K562 (cell line): ENCODE results near the gene OCA2. TPM values are rescaled to one million over a fixed set of nuclear protein-coding genes. Genes with fewer than 3 reads are reported as not detected.

ENCODE experiments used
- ATAC-seq: fragments of 200-7000 bp; cut with Tn5 transposase; 3 replicates; pipeline ENCODE4 v1.9.1; 2020; ENCODE audit warnings: moderate library complexity
- BruUV-seq: library from RNA; stranded (reverse); fragments of 400-500 nt; replicated peaks from 2 replicates; lab custom pipeline; 2021; lab: Mats Ljungman, UMichigan
- CTCF ChIA-PET: fragments of 300-600 bp; formaldehyde crosslinking; extraction: SDS; loops from one replicate; lab custom pipeline; 2021; ENCODE audit warnings: low intra/inter-chr PET ratio; lab: Yijun Ruan, JAX
- POLR2A ChIA-PET: fragments of 300-600, 350-650 bp; sonication (Branson Sonifier 250); formaldehyde crosslinking; extraction: SDS; loops from one replicate; lab custom pipeline; 2021; ENCODE audit warnings: antibody characterized with exemption, inconsistent platforms; lab: Yijun Ruan, JAX
- DNase-seq, 4 experiments: peaks; one replicate each; pipeline versions ENCODE4 v3.0.0 to v3.0.0-alpha.2; 2011 to 2018; ENCODE audit warnings: low spot score in 3 of 4, mixed read lengths in 3 of 4; ENCODE audit errors: extremely low read depth in 1 of 4
- FAIRE-seq: peaks from 2 replicates; lab custom pipeline; 2011; peaks lifted over from hg19 to GRCh38; lab: Jason Lieb, UNC
- H2AFZ ChIP-seq: 2 replicates; pipeline ENCODE4 v1.6.0; 2011; ENCODE audit warnings: low read depth, low read length, control low read depth, inconsistent platforms
- H3K27ac ChIP-seq: fragments of 200-600 bp; 3 replicates; pipeline ENCODE4 v1.8.0; 2011; ENCODE audit warnings: low read depth, mild to moderate bottlenecking, control low read depth, inconsistent platforms, low read length, moderate library complexity, mixed read lengths; ENCODE audit errors: extremely low read depth
- H3K27me3 ChIP-seq, 2 experiments: fragments of 300-600 bp in 1 of 2; 2 replicates in 1 of 2; 3 replicates in 1 of 2; pipeline versions ENCODE4 v1.6.0 to v1.8.0; 2011; ENCODE audit warnings: inconsistent platforms in 2 of 2, low read length in 2 of 2, mild to moderate bottlenecking in 1 of 2, mixed read lengths in 1 of 2, moderate library complexity in 1 of 2; ENCODE audit not compliant: control insufficient read depth in 2 of 2, insufficient read depth in 2 of 2
- H3K36me3 ChIP-seq: fragments of 300-600 bp; 3 replicates; pipeline ENCODE4 v1.8.0; 2011; ENCODE audit warnings: mild to moderate bottlenecking, low read length, inconsistent platforms; ENCODE audit not compliant: control insufficient read depth, insufficient read depth
- H3K4me1 ChIP-seq, 2 experiments: fragments of 200-600 bp in 1 of 2; replicated peaks in 1 of 2; 2 replicates in 1 of 2; 3 replicates in 1 of 2; pipeline versions ENCODE4 v1.5.1 to v1.8.0; 2011; ENCODE audit warnings: inconsistent platforms in 2 of 2, low read length in 2 of 2, mild to moderate bottlenecking in 1 of 2, mixed read lengths in 1 of 2, moderate library complexity in 1 of 2; ENCODE audit not compliant: control insufficient read depth in 2 of 2, insufficient read depth in 2 of 2
- H3K4me2 ChIP-seq: 2 replicates; pipeline ENCODE4 v1.6.1; 2011; ENCODE audit warnings: low read length, control low read depth, inconsistent platforms, mixed read lengths; ENCODE audit not compliant: insufficient read depth
- H3K4me3 ChIP-seq: fragments of 200-600 bp; sonication (generic), shearing (Covaris generic); 2 replicates; pipeline ENCODE4 v1.5.1; 2016; ENCODE audit warnings: control low read depth, inconsistent platforms
- H3K79me2 ChIP-seq: fragments of 200-600 bp; 3 replicates; pipeline ENCODE4 v1.8.0; 2011; ENCODE audit warnings: low read length, inconsistent platforms; ENCODE audit not compliant: control insufficient read depth, insufficient read depth
- H3K9ac ChIP-seq, 2 experiments: 2 replicates each; pipeline versions ENCODE4 v1.6.0 to v1.6.1; 2011; ENCODE audit warnings: low read depth in 2 of 2, low read length in 2 of 2, control low read depth in 1 of 2, inconsistent platforms in 1 of 2, mild to moderate bottlenecking in 1 of 2, mixed read lengths in 1 of 2; ENCODE audit not compliant: insufficient read depth in 1 of 2
- H3K9me1 ChIP-seq: one replicate; pipeline ENCODE4 v1.6.0; 2011; ENCODE audit warnings: inconsistent platforms, mild to moderate bottlenecking, low read length, moderate library complexity; ENCODE audit not compliant: control insufficient read depth, insufficient read depth
- H3K9me3 ChIP-seq: replicated peaks from 2 replicates; pipeline ENCODE4 v1.5.1; 2011; ENCODE audit warnings: low read depth, low read length, inconsistent platforms; ENCODE audit not compliant: control insufficient read depth, insufficient read depth
- H4K20me1 ChIP-seq: replicated peaks from 2 replicates; pipeline ENCODE4 v1.6.1; 2011; ENCODE audit warnings: low read length, inconsistent platforms, mixed read lengths; ENCODE audit not compliant: control insufficient read depth, insufficient read depth
- NFYB ChIP-seq: IDR thresholded peaks from 2 replicates; pipeline ENCODE4 v1.6.1; 2011; ENCODE audit warnings: mild to moderate bottlenecking, moderate library complexity; ENCODE audit not compliant: insufficient read length; ENCODE audit errors: extremely low read depth
- RFX1 ChIP-seq: fragments of 450-650 bp; IDR thresholded peaks from 2 replicates; pipeline ENCODE4 v1.6.1; 2016; ENCODE audit warnings: mild to moderate bottlenecking, moderate library complexity
- TBL1XR1 ChIP-seq, 2 experiments: IDR thresholded peaks; 2 replicates each; pipeline ENCODE4 v1.6.1; 2012; ENCODE audit warnings: improper control_type of control experiment in 2 of 2, low read length in 2 of 2, mild to moderate bottlenecking in 1 of 2
- WGBS: fragments of 100-300 bp; shearing (Covaris generic); methylation state at CpG from one replicate; pipeline ENCODE4 v1.1.6; 2016; ENCODE audit warnings: low coverage, mixed read lengths; ENCODE audit not compliant: insufficient coverage; ENCODE audit errors: missing lambda C conversion rate; 5-methylcytosine and 5-hydroxymethylcytosine counted together
- in situ Hi-C: fragments of 300-500 bp; cut with MboI; formaldehyde crosslinking; loops from 4 replicates; pipeline ENCODE4 v1.15.0; 2018; ENCODE audit warnings: inconsistent platforms, mixed read lengths
- intact Hi-C: fragments of 100-400 bp; cut with micrococcal nuclease; formaldehyde crosslinking; loops from 2 replicates; pipeline ENCODE4 v1.14.2; 2022
- polyA plus RNA-seq, 8 experiments: library from polyadenylated mRNA; depleted of rRNA in 4 of 8; stranded (reverse) in 5 of 8; unstranded in 3 of 8; fragments of >200 nt; fragmentation: Nextera tagmentation in 2 of 8; fragmentation: Illumina TruSeq in 1 of 8; extraction: Ambion mirVana in 2 of 8; extraction: Trizol in 1 of 8; gene quantifications; 2 replicates each; pipeline versions ENCODE4 v1.2.1 to v1.2.3, GENCODE V29; 2011 to 2014; ENCODE audit warnings: inconsistent platforms in 1 of 8, missing spikeins in 1 of 8
- total RNA-seq, 7 experiments: library from RNA; depleted of rRNA in 6 of 7; stranded (reverse); fragments of >200 nt in 6 of 7; fragmentation: Illumina TruSeq in 2 of 7; extraction: Trizol in 2 of 7; gene quantifications; 2 replicates each; pipeline versions ENCODE4 v1.2.1 to v1.2.3, GENCODE V29; 2011 to 2021; ENCODE audit warnings: low replicate concordance in 1 of 7

Gene OCA2
- total and polyA plus RNA-seq, 9 of the 15 experiments (the other 6 are each of a cell fraction or from before 2014, with no cell fraction given), result 0.07 to 0.59 (median 0.17) TPM; not detected in 1

DNA sequence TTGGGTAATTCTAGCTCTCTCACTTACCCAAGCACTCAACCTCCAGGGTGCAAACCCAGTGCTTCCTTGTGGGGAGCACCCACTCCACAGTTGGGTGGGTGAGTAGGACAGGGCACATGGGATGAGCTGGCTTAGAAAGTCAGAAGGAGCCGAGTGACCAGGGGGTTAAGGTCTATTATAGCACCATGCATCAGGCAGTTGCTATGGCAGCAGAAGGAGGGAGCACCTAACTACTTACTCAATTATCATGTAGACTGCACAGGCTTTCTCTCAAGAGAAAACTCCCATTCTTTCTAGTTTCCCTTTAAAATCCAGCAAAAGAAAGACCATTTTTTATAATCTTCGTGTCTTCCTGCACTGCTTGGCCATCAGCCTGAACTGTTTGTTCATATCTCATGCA lies 163.0 kb downstream of the OCA2 start:
- ChIA-PET POLR2A (no interaction called here), CTCF (no interaction called here)
- Histone ChIP-seq H3K4me2 (no peak overlapping the region), H3K27ac (no peak overlapping the region), H3K4me1 (no peaks in the 10 kb centered on the region), H3K9me3 (no peaks in the 10 kb centered on the region), H3K27me3 (peaks cover 2 to 7% of the 10 kb centered on the region in 2 experiments; a peak in 2 of 5 replicates), H3K36me3 (no peaks in the 10 kb centered on the region), H3K9ac (no peak overlapping the region), H3K4me3 (no peak overlapping the region), H3K79me2 (no peaks in the 10 kb centered on the region), H2AFZ (no peak overlapping the region), H4K20me1 (no peaks in the 10 kb centered on the region), H3K9me1 (no peaks in the 10 kb centered on the region)
- TF ChIP-seq RFX1 (peak; percentile 17; the same call in 1 of the 2 replicates), NFYB (no peak)
- DNase-seq, result no peak
- no peak for ATAC-seq
- BruUV-seq, result no TSS peak
- in situ Hi-C loops (no loop called here), intact Hi-C loops (no loop called here)
- FAIRE-seq, result no peak
- 0% methylated on average over 2 of the region's 2 CpGs for WGBS

- intact Hi-C loops (no loop called here), in situ Hi-C loops (no loop called here)
- no peak for ATAC-seq
- H2AFZ ChIP-seq, result no peak overlapping the region
- no peaks in the 10 kb centered on the region for H3K9me3 ChIP-seq
- H3K27ac ChIP-seq, result no peak overlapping the region
- CTCF ChIA-PET, result no interaction called here
- FAIRE-seq, result no peak
- 0% methylated on average over 4 of the region's 4 CpGs for WGBS
- H3K9me1 ChIP-seq, result no peaks in the 10 kb centered on the region
- peaks cover 2 to 7% of the 10 kb centered on the region in 2 experiments; a peak in 2 of 5 replicates for H3K27me3 ChIP-seq
- no peak overlapping the region for H3K4me2 ChIP-seq
- no peaks in the 10 kb centered on the region for H3K79me2 ChIP-seq
- TF ChIP-seq TBL1XR1 (IDR thresholded peaks at IDR 0.05; ENCODE audit: low read length in 2 of 2), result no peak
- BruUV-seq, result no TSS peak
- POLR2A ChIA-PET, result no interaction called here
- H3K4me3 ChIP-seq, result no peak overlapping the region
- no peak overlapping the region for H3K9ac ChIP-seq
- no peaks in the 10 kb centered on the region for H3K4me1 ChIP-seq
- H3K36me3 ChIP-seq, result no peaks in the 10 kb centered on the region
- H4K20me1 ChIP-seq, result no peaks in the 10 kb centered on the region
- no peak for DNase-seq
Observed at GRCh38 chr15:27935328-27935727, 163.8 kb downstream of the OCA2 start.
